ENCODE measurements around the gene S100A6. TPM values are rescaled to one million over a fixed set of nuclear protein-coding genes. Genes with fewer than 3 reads are reported as not detected.

Gene S100A6
- total RNA-seq, 1 experiment from 2014 or later: 1,633 TPM

- H3K27ac ChIP-seq (ENCODE audit: low read depth, low read length): no peak overlapping the region
- RAD21 ChIA-PET (ENCODE audit: low non-redundant PET in 1 of 2, low total read pairs in 2 of 2, uncharacterized antibody in 2 of 2, unreplicated experiment in 2 of 2): interaction anchor here (0.7 kb wide), 2 partner anchors 20 to 23 kb away, joined by 4 read pairs; partner anchors contain the start of gene S100A5 (in 1 of the 2)
- H3K9ac ChIP-seq (ENCODE audit: low read length): no peak overlapping the region
- H3K4me2 ChIP-seq (ENCODE audit: low read length): no peak overlapping the region
- intact Hi-C loops (cut with micrococcal nuclease): no loop called here
- TF ChIP-seq ATF3 (IDR thresholded peaks at IDR 0.05) (no peak), SRF (IDR thresholded peaks at IDR 0.05; ENCODE audit: low read depth) (no peak), ZBTB33 (IDR thresholded peaks at IDR 0.05; ENCODE audit: extremely low read depth, insufficient replicate concordance, low read length) (no peak), CTCF (IDR thresholded peaks at IDR 0.05 in 2 of 3, conservative IDR thresholded peaks at IDR 0.05 in 1 of 3; ENCODE audit: borderline replicate concordance in 1 of 3, insufficient read depth in 1 of 3, low read depth in 2 of 3, low read length in 2 of 3) (no peak)
- POLR2A ChIA-PET: interaction anchor here (0.7 to 1.6 kb wide), 4 partner anchors 9 to 66 kb away, joined by 3 to 12 read pairs (median 6); partner anchors contain the start of genes S100A13, S100A5 and S100A6
- CTCF ChIA-PET: interaction anchor here (0.6 to 1.5 kb wide), 3 partner anchors 9 to 66 kb away, joined by 3 to 4 read pairs (median 4); partner anchors contain the start of gene S100A13
- no peak overlapping the region for H2AFZ ChIP-seq (ENCODE audit: low read depth, low read length, poor library complexity, severe bottlenecking)
- H3K79me2 ChIP-seq (ENCODE audit: insufficient read depth, low read length): no peaks in the 10 kb centered on the region
- no peak overlapping the region for H3K4me3 ChIP-seq (replicated peaks in 1 of 2; ENCODE audit: low read depth in 1 of 2, low read length in 2 of 2)
- no peaks in the 10 kb centered on the region for H3K9me3 ChIP-seq (ENCODE audit: control insufficient read depth in 1 of 2, insufficient read depth in 1 of 2, low read depth in 1 of 2, low read length in 2 of 2)
- no TSS peak for BruUV-seq (replicated peaks)
- no peaks in the 10 kb centered on the region for H3K27me3 ChIP-seq (ENCODE audit: insufficient read depth, low read length)
- H3K4me1 ChIP-seq (ENCODE audit: control insufficient read depth in 1 of 2, insufficient read depth in 2 of 2, low read length in 2 of 2): peaks cover 32 to 48% of the 10 kb centered on the region in 2 experiments
- no peaks in the 10 kb centered on the region for H3K36me3 ChIP-seq (ENCODE audit: control insufficient read depth in 1 of 2, insufficient read depth in 2 of 2, low read length in 2 of 2)
- ATAC-seq (no peak), DNase-seq (ENCODE audit: low read depth, low spot score) (no peak)
- H4K20me1 ChIP-seq (ENCODE audit: insufficient read depth): no peaks in the 10 kb centered on the region
- H3K9me2 ChIP-seq (ENCODE audit: insufficient read depth): no peaks in the 10 kb centered on the region
Measured at GRCh38 chr1:153560771-153561465, 25.1 kb upstream of the S100A6 start.

All from HCT116 (cell line).